ENCODE data around the gene MSANTD1. TPM values are rescaled to one million over a fixed set of nuclear protein-coding genes. Genes with fewer than 3 reads are reported as not detected.
"Not testable (repeated sequence)": the region's sequence is repeated elsewhere in the genome, so short reads cannot be mapped to it uniquely, and the experiment has no call there.

The MSANTD1 gene
- total RNA-seq, 2 donors from 2014 or later = 1.00 to 2.5 TPM

DNA sequence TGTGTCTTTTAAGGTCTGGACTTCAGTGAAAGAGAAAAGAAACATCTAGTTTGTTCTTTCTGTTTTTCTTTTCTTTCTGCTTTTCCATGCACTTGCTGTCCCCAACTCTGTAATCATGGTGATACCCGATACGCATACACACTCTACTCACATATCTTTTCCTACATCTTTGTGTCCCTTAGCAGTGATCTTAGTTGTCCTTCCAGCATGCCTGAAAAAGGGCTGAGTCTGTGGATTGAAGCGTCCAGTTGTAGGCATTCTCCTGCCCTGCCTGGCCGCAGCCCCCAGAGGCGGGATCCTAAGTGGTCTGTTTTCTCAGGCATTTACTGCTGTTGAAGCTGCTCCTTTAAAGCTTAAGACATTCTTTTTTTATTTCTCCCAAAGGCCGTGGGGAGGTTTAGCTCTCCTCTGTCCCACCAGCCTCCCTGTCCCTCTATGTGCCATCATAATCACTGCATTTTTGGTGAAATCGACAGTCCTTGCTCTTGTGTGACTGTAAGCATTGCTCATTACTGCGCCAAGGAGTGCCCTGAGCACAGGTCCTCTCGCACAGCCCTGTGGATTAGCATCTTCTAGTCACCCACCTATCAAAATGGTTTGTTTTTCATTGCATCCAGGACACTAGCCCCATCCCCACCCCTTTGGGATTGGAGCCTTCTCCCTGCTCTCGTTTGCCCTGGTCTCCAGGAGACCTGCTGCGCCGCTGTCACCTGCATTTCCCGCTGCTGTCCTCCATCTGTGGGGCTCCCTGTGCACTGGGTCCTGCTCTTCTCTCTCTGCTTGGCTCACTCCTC lies 48.3 kb downstream of the MSANTD1 start:
- no peak overlapping the region for H3K27ac ChIP-seq (ENCODE audit: low read depth, low read length)
- 84 to 92% methylated on average over 7 to 13 of the region's 13 CpGs for WGBS, 2 experiments (ENCODE audit: insufficient coverage in 1 of 2, insufficient read length in 1 of 2)
- TF ChIP-seq, protein P1, sequence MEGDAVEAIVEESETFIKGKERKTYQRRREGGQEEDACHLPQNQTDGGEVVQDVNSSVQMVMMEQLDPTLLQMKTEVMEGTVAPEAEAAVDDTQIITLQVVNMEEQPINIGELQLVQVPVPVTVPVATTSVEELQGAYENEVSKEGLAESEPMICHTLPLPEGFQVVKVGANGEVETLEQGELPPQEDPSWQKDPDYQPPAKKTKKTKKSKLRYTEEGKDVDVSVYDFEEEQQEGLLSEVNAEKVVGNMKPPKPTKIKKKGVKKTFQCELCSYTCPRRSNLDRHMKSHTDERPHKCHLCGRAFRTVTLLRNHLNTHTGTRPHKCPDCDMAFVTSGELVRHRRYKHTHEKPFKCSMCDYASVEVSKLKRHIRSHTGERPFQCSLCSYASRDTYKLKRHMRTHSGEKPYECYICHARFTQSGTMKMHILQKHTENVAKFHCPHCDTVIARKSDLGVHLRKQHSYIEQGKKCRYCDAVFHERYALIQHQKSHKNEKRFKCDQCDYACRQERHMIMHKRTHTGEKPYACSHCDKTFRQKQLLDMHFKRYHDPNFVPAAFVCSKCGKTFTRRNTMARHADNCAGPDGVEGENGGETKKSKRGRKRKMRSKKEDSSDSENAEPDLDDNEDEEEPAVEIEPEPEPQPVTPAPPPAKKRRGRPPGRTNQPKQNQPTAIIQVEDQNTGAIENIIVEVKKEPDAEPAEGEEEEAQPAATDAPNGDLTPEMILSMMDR (conservative IDR thresholded peaks at IDR 0.05) = no peak
- Mint-ChIP-seq H3K4me3 (no peak overlapping the region), H3K27ac (no peak overlapping the region), H3K4me1 (peaks cover 37% of the 10 kb centered on the region), H3K36me3 (ENCODE audit: low read depth) (peaks cover 7% of the 10 kb centered on the region), H3K27me3 (ENCODE audit: insufficient read depth) (no peaks in the 10 kb centered on the region), H3K9me3 (no peaks in the 10 kb centered on the region)
- peaks cover 17% of the 10 kb centered on the region for H3K4me1 ChIP-seq (ENCODE audit: control insufficient read depth, insufficient read depth, low read length)
- H3K27me3 ChIP-seq (ENCODE audit: control insufficient read depth, insufficient read depth, low read length, poor library complexity, severe bottlenecking) = no peaks in the 10 kb centered on the region
- DNase-seq = peak; percentile 42
- H3K9ac ChIP-seq (ENCODE audit: extremely low read depth, low read length, poor library complexity, severe bottlenecking) = no peak overlapping the region
- no peak overlapping the region for H3K4me3 ChIP-seq (ENCODE audit: low read length)
- no peaks in the 10 kb centered on the region for H3K9me3 ChIP-seq (ENCODE audit: control insufficient read depth, low read length)
- H3K36me3 ChIP-seq (ENCODE audit: control insufficient read depth, insufficient read depth, low read length) = no peaks in the 10 kb centered on the region

DNA sequence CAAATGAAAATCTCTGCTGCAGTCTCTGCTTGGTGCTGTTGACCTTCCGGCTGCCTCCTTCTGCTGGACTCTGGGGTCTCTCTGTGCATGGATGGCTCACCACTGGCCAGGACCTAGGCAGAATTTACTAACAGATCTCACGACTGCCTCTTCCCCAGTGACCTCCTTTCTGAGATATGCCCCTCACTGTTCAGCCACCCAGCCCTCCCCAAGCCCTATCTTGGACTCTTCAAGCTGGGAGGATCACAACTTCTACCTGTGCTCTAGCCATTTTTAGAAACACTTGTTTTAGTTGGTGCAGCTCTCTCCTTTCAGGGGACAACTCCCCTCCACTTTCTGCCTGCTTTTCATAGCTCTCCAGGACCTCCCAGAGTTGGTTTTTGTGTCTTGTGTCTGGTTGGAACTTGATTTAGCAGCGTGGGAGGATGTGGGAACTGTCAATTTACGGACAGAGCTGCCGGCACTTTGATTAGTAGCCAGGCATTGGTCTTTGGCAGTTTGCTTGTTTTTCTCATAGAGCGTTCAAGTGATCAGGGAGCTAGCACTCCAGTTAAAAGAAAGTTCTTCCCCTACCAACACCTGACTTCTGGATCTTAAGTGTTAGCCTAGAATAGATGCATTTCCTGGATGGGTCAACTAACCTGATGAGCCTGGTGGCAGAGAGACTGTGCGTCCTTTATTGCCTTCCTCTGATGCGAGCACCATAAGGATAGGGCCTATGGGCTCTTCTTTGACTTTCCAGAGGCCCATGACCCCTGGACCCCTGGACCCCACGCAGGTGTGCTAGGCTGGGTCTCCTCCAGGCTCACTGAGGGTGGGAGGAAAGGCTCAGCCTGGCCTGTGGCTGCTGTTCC lies 50.4 kb downstream of the MSANTD1 start:
- Mint-ChIP-seq H3K27ac (peak overlapping the region; percentile 76), H3K9me3 (no peaks in the 10 kb centered on the region), H3K36me3 (ENCODE audit: low read depth) (peaks cover 7% of the 10 kb centered on the region), H3K27me3 (ENCODE audit: insufficient read depth) (no peaks in the 10 kb centered on the region), H3K4me1 (peaks cover 38% of the 10 kb centered on the region), H3K4me3 (no peak overlapping the region)
- WGBS, 2 experiments (ENCODE audit: insufficient coverage in 1 of 2, insufficient read length in 1 of 2) = 79 to 91% methylated on average over 7 to 9 of the region's 9 CpGs
- Histone ChIP-seq H3K4me1 (ENCODE audit: control insufficient read depth, insufficient read depth, low read length) (peaks cover 12% of the 10 kb centered on the region), H3K27me3 (ENCODE audit: control insufficient read depth, insufficient read depth, low read length, poor library complexity, severe bottlenecking) (no peaks in the 10 kb centered on the region), H3K9ac (ENCODE audit: extremely low read depth, low read length, poor library complexity, severe bottlenecking) (no peak overlapping the region), H3K27ac (ENCODE audit: low read depth, low read length) (peak overlapping the region; percentile 38), H3K36me3 (ENCODE audit: control insufficient read depth, insufficient read depth, low read length) (no peaks in the 10 kb centered on the region), H3K9me3 (ENCODE audit: control insufficient read depth, low read length) (no peaks in the 10 kb centered on the region), H3K4me3 (ENCODE audit: low read length) (no peak overlapping the region)
- TF ChIP-seq, protein P1 (conservative IDR thresholded peaks at IDR 0.05) = no peak
- peak; percentile 35 for DNase-seq

DNA sequence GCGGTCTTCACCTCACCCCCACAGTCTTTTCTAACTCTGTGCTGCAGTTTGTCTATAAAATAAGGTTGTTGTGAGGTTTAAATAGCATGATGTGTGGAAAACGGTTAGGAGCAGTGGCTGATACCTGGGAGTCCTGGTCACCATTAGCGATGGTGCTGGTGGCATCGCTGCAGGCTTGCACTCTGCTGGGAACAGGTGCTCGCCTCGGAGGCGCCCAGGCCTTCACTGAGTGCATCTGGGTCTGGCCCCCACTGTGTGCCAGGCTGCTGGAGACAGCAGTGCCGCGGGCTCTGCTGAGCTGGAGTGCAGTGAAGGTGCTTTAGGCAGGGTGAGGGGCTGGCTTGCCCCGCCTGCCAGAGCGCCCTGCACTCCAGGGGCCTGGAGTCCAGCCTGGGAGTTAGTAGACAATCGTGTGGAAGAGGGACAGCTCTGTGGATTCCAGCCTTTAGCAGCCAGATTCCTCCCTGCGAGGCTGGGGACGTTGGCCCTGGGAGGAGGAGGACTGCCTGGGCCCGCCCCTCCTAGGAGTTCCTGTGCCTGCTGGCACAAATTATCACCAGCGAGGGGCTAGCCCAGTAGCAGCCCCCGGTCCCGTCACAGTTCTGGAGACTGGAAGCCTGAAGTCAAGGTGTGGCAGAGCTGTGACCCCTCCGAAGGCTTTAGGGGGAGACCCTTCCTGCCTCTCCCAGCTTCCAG lies 51.2 kb downstream of the MSANTD1 start:
- Histone ChIP-seq H3K4me3 (ENCODE audit: low read length) (no peak overlapping the region), H3K4me1 (ENCODE audit: control insufficient read depth, insufficient read depth, low read length) (peaks cover 9% of the 10 kb centered on the region), H3K27ac (ENCODE audit: low read depth, low read length) (peak overlapping the region; percentile 38), H3K27me3 (ENCODE audit: control insufficient read depth, insufficient read depth, low read length, poor library complexity, severe bottlenecking) (no peaks in the 10 kb centered on the region), H3K9ac (ENCODE audit: extremely low read depth, low read length, poor library complexity, severe bottlenecking) (no peak overlapping the region), H3K36me3 (ENCODE audit: control insufficient read depth, insufficient read depth, low read length) (no peaks in the 10 kb centered on the region), H3K9me3 (ENCODE audit: control insufficient read depth, low read length) (no peaks in the 10 kb centered on the region)
- Mint-ChIP-seq H3K36me3 (ENCODE audit: low read depth) (peaks cover 5% of the 10 kb centered on the region), H3K4me1 (peaks cover 33% of the 10 kb centered on the region), H3K27ac (peak overlapping the region; percentile 76), H3K4me3 (no peak overlapping the region), H3K27me3 (ENCODE audit: insufficient read depth) (no peaks in the 10 kb centered on the region), H3K9me3 (no peaks in the 10 kb centered on the region)
- WGBS, 2 experiments (ENCODE audit: insufficient coverage in 1 of 2, insufficient read length in 1 of 2) = 82 to 88% methylated on average over 8 to 19 of the region's 19 CpGs
- DNase-seq = peak; percentile 67
- TF ChIP-seq, protein P1 (conservative IDR thresholded peaks at IDR 0.05) = no peak

DNA sequence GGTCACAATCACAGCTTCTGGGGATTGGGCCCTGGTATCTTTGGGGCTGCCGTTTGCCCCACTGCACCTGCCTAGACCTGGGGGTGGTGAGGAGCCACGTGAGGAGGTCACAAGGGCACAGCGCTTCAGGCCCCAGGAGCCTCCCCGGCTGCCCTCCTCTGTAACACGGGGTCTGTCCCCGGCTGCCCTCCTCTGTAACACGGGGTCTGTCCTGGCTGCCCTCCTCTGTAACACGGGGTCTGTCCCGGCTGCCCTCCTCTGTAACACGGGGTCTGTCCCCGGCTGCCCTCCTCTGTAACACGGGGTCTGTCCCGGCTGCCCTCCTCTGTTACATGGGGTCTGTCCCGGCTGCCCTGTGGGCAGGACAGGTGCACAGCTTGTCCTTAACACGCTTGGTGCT lies 51.9 kb downstream of the MSANTD1 start:
- not testable (repeated sequence) for H3K36me3 Mint-ChIP-seq (ENCODE audit: low read depth); H3K4me3 ChIP-seq (ENCODE audit: low read length); H3K27ac ChIP-seq (ENCODE audit: low read depth, low read length); H3K36me3 ChIP-seq (ENCODE audit: control insufficient read depth, insufficient read depth, low read length); H3K9me3 ChIP-seq (ENCODE audit: control insufficient read depth, low read length); H3K9me3 Mint-ChIP-seq; H3K27me3 Mint-ChIP-seq (ENCODE audit: insufficient read depth); H3K4me3 Mint-ChIP-seq; DNase-seq; H3K27me3 ChIP-seq (ENCODE audit: control insufficient read depth, insufficient read depth, low read length, poor library complexity, severe bottlenecking); H3K9ac ChIP-seq (ENCODE audit: extremely low read depth, low read length, poor library complexity, severe bottlenecking)
- Mint-ChIP-seq H3K4me1 (peaks cover 40% of the 10 kb centered on the region), H3K27ac (peak overlapping the region; percentile 40)
- H3K4me1 ChIP-seq (ENCODE audit: control insufficient read depth, insufficient read depth, low read length) = peaks cover 13% of the 10 kb centered on the region
- 92 to 97% methylated on average over 13 to 15 of the region's 15 CpGs for WGBS, 2 experiments (ENCODE audit: insufficient coverage in 1 of 2, insufficient read length in 1 of 2)

Measured in endodermal cell (in vitro differentiated cells).